Esophagus squamous epithelium (tissue), 4 donors: ENCODE measurements around the gene ACSF3.

Source experiments
- POLR2A ChIP-seq, 4 donors: fragments of 450-650 bp; IDR thresholded peaks; one replicate each; pipeline ENCODE4 v1.6.1; 2017; ENCODE audit warnings: antibody characterized with exemption in 4 of 4, mild to moderate bottlenecking in 4 of 4, moderate library complexity in 3 of 4
- TF ChIP-seq, protein P1 (sequence below), 6 experiments: fragments of 450-650 bp in 4 of 6; fragments of 200-600 bp in 2 of 6; sonication (generic) in 2 of 6; IDR thresholded peaks; one replicate each; pipeline ENCODE4 v1.5.1; 2016 to 2019; ENCODE audit warnings: antibody characterized with exemption in 6 of 6, mild to moderate bottlenecking in 4 of 6, moderate library complexity in 4 of 6

DNA sequence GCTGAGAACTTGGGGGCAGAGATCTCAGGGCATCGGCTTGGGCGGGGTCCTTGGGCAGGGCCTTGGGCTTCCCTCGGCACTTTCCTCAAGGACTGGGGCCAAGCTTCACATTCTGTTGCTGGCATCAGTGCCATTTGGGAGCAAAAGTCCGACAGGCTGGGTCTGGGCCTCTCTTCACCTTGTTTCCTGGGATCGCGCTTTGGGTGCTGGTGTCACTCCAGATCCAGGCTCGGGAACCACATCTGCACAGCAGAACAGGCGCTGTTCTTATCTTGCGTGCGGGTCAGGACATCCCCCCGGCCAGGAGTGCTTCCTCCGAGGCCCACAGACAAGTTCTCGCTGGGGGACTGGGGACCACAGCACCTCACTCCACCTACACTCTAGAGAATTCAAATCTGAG is 46.7 kb downstream of the ACSF3 start:
- TF ChIP-seq POLR2A (IDR thresholded peaks at IDR 0.05) = no peak
- TF ChIP-seq, protein P1, sequence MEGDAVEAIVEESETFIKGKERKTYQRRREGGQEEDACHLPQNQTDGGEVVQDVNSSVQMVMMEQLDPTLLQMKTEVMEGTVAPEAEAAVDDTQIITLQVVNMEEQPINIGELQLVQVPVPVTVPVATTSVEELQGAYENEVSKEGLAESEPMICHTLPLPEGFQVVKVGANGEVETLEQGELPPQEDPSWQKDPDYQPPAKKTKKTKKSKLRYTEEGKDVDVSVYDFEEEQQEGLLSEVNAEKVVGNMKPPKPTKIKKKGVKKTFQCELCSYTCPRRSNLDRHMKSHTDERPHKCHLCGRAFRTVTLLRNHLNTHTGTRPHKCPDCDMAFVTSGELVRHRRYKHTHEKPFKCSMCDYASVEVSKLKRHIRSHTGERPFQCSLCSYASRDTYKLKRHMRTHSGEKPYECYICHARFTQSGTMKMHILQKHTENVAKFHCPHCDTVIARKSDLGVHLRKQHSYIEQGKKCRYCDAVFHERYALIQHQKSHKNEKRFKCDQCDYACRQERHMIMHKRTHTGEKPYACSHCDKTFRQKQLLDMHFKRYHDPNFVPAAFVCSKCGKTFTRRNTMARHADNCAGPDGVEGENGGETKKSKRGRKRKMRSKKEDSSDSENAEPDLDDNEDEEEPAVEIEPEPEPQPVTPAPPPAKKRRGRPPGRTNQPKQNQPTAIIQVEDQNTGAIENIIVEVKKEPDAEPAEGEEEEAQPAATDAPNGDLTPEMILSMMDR (IDR thresholded peaks at IDR 0.05) = no peak
